Skin of body (tissue), 2 donors: ENCODE data around the gene FBN2. TPM values are rescaled to one million over a fixed set of nuclear protein-coding genes. Genes with fewer than 3 reads are reported as not detected.

Experiments
- DNase-seq: peaks from one replicate; lab custom pipeline; 2025; lab: John Stamatoyannopoulos, UW
- total RNA-seq: library from RNA; depleted of rRNA; stranded (reverse); fragments of >200 nt; gene quantifications from one replicate; pipeline ENCODE4 v1.2.3, GENCODE V29; 2014

The FBN2 gene
- total RNA-seq, 1 donor from 2014 or later, result 88.3 TPM

- DNase-seq, result no peak
These were observed 219.4 kb downstream of the FBN2 start for GRCh38 chr5:128318691-128319090.

DNA sequence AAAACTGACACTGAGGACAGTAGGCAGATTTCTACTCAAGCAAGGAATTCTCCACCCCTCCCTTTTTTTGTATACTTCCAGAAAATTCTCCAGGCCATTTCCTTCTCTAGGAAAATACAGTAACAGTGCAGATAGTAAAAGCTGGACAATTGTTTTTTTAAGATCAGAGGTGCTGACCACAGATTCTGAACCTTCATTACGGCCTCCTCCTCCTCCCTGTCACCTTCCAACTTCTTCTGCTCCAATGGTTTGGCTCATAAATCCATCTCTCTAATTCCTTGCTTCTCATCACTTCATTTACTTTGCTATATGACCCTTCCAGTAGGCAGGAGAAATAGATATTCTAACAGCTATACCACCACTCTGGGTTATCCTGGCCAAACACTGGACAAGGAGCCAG lies 220.6 kb downstream of the FBN2 start:
- no peak for DNase-seq

DNA sequence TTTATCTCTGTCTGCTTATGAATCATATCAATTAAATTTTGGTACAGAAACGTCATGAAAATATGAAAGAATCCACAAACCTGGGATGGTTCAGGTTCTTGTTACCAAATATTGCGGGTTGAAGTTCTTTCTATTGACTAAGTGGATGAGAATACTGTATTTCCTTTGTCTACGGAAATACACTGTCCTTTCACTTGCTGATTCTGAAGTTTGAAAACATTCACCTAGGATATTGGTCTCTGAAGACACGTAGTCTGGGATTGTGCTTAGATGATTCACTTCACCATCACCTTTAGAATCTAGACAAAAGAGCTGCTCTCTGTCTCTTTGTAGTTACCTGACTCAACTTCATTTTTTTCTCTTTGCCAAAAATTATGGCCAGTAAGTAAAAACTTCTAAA lies 222.4 kb downstream of the FBN2 start:
- DNase-seq, result no peak

DNA sequence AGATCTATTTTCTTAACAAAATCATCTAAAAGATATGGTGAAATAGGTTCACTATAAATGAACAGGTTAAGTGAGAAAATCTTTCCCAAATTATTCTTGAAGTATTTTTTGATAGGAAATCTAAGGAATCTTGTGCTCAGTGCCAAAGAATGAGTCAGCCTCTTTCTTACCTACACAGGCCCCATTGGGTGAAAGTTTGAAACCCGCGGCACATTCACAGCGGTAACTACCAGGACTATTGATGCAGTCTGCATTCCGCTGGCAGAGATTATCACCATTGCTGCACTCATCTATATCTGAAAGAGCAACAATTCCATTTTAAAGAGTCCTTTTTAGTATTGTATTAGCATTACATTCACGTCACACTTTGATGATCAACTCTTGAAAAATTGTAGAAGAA lies 232.7 kb downstream of the FBN2 start:
- DNase-seq, result no peak

GRCh38 chr5:128304791-128305190 lies 233.3 kb downstream of the FBN2 start:
- DNase-seq, result peak; percentile 41

DNA sequence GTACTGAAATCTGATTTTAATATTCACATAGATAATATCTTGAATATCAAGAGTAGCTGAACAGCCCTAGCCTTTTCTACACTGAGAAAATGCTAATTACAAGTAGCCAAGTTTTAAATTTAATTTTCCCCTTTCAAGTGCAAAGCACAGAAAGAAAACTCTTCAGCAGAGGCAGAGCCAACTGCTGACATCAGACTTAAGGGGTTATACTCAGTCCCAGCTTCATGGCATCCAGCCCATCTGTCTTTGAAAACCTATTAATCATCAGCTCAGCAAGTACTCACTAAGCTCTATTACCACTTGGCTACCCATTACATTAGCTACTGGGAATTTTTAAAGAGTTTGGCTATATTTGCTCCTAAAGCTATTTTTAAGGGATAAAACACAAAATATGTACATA lies 234.0 kb downstream of the FBN2 start:
- DNase-seq, result peak; percentile 90

- DNase-seq, result no peak
These were observed 234.5 kb downstream of the FBN2 start for GRCh38 chr5:128303593-128303992.

DNA sequence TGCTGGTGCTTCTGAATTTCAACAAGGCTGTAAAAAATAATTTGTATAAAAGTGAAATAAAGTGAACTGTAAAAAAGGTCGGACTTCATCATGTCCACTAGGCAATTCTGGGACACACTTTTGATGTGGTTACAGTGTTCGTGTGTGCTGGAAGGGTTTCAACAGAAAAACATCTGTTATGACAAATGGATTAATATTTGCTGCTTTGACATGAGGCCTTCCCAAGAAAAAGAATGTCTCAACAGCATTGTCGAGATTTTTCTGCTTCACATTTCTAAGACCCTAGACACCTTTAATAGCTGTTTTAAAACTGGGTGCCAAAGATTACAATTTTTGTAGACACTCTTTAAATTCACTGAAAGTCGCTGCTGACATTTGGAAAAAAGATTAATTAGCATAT lies 237.9 kb downstream of the FBN2 start:
- DNase-seq, result no peak

GRCh38 chr5:128290152-128290858 lies 247.7 kb downstream of the FBN2 start:
- no peak for DNase-seq

GRCh38 chr5:128287740-128288139 lies 250.3 kb downstream of the FBN2 start:
- DNase-seq, result no peak

GRCh38 chr5:128284236-128284635 lies 253.8 kb downstream of the FBN2 start:
- no peak for DNase-seq

DNA sequence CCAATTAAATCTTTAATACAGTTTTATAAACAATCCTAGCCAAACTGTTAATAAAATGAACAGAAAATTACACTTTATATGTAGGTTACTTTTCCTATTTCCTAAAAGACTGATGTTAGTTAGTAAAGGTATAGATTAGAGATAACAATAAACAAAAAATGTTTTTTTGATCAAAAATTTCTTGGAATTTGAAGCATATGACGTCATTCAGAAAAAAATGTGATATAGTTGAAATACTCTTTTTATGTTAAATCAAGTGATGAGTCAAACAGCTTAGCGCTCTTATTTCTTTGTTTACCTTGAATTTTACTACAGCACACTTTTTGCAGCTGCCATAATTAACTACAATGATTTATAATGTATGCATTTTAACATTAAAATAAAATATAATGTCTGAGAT lies 258.7 kb downstream of the FBN2 start:
- DNase-seq, result no peak

GRCh38 chr5:128276537-128277216 lies 261.4 kb downstream of the FBN2 start:
- no peak for DNase-seq

DNA sequence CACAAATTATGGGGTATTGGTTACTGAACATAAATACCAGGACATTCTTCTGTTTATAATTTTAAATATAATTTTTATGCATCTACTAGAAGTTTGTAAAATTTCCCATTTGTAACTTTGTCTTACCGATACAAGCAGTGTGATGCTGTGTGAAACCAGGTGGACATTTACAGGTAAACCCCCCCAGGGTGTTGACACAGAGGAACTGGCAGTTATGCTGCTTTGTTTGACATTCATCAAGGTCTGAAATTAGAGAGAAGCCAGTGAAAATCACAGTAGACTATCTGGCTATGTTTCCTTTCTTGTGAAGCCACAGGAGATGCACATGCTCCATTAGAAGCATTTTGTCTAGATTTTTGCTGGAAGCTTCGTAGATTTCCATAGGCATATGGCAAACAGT lies 263.6 kb downstream of the FBN2 start:
- DNase-seq, result no peak

GRCh38 chr5:128273736-128274135 lies 264.3 kb downstream of the FBN2 start:
- DNase-seq, result no peak

DNA sequence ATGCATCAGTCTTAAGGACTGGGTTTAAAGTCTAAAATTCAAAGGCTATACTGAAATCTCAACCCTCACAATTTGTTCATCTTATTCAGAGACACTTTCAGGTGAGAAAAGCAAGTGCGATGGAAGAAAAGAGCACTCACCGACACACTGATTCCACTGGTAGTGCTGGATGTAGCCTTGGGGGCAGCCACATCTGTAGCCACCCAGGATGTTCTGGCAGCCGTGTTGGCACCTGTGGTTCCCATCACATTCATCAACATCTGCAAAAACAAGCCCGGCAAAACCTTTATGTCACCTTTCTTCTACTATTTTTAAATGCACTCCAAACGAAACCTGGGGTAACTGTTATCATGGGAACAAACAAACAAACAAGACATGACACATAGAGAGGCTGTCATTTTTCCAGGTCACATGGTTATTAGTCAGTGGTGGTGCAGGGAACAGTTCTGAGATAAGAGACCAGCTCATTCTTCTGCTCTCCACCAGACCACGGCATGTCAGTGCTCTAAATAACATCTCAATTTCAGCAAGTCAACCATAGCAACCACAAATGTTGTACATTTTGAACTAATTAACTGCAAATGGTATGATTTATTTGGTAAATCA lies 266.1 kb downstream of the FBN2 start:
- peak; percentile 53 for DNase-seq

DNA sequence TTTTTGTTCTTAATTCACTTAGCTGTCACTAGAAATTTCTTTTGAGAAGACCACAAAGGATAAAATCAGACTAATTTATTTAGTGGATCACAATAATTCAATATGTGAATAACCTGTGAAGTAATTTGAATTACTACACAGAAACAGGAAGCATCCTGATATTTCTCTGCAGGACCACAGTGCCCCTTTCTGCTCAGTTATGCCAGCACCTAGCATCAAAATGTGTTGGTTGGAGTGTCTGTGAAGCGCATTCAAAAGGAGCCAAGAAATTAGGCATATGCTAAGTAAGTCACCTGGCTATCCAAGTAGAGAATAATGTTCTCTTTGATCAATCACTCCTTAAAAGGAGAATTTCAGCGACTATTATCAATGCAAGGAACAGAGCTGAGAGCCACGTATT lies 267.0 kb downstream of the FBN2 start:
- no peak for DNase-seq

DNA sequence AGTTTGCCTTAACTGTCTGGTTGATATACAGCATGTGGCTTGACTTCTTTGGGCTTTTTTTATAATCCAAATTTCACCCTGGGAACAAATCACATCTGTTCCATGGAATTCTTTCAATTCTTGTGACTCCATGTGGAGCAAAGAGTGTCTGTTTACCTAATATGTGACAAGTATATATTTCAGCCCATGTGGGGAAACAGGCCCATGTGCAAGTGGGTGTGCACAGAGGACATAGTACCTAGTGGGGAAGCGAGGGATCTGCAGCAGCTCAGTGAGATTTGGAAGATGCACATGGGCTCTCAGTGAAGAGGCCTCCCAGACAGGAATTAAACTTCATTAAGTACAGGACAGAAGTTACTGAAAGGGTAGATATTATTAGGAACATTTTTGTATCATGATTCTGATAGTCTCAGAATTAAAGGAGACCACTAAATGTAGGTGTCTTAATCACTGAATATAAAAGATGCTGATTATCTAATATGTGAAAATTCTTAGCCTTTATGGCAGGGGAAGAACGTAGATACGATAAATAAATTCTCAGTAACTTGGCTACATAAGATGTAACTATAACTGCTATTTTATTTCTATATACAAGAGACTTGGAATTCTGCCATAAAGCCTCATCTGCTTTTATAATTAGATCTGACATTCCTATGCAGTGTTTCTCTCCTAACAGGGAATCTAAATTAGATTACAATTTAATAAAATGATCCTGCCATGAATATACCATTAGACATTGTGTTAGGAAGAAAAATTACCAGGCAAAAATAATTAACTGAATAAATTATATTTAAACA lies 273.3 kb downstream of the FBN2 start:
- DNase-seq, result peak; percentile 36

GRCh38 chr5:128263357-128263756 lies 274.7 kb downstream of the FBN2 start:
- DNase-seq, result no peak

- DNase-seq, result no peak
These were observed 275.1 kb downstream of the FBN2 start for GRCh38 chr5:128262911-128263310.

DNA sequence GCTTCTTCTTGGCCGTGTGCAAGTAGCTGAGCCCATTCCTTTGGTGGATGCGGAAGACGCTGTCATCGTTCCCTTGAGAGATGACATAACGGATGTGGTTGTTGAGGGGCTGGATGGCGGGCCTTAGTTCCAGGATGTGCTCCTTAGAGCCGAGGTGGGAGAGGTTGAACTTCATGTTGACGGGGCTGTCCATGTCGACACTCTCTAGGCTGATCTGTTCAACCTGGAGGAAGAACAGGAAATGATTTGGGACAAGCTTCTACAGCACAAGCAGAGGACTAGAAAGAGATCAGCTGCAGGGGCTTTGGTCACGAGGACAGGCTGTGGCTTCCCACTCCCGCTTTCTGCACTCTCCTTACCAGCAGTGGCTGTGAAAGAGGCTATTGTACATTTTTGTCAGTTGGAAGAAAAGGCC lies 278.4 kb downstream of the FBN2 start:
- no peak for DNase-seq

DNA sequence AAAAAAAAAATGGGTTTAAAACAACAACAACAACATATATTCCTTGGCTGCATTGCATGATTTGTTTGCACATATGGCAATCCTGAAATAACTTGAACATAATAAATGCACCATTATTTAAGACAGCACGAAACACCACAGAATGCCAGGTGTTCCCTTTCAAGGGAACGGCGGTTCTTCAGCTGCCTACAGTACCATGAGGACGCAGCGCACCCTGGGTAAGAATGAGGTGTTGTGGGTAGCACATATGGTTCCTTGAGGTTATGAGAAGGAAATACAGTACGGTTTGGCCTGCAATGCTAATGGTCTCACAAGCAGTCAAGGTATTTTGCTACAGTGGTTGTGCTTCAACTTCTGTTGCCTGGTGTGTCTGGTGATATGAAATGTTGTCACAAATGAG lies 279.7 kb downstream of the FBN2 start:
- no peak for DNase-seq
